Fibroblast of skin of abdomen (primary cell): ENCODE results near the gene PEX13.

Source experiments
- DNase-seq: peaks from one replicate; pipeline ENCODE4 v3.0.0-alpha.2; 2013

PEX13 gene

GRCh38 chr2:61074100-61074499, 56.6 kb downstream of the PEX13 start:
- DNase-seq: no peak

- DNase-seq: no peak
Observed at GRCh38 chr2:61085883-61086282, 68.4 kb downstream of the PEX13 start.

- DNase-seq: no peak
Observed at GRCh38 chr2:61089797-61090196, 72.3 kb downstream of the PEX13 start.

GRCh38 chr2:61090386-61090921, 72.9 kb downstream of the PEX13 start:
- peak; percentile 32 for DNase-seq

GRCh38 chr2:61091485-61091884, 74.0 kb downstream of the PEX13 start:
- DNase-seq: no peak

GRCh38 chr2:61096438-61096837, 78.9 kb downstream of the PEX13 start:
- DNase-seq: no peak

- DNase-seq: peak; percentile 42
Observed at GRCh38 chr2:61100801-61101200, 83.3 kb downstream of the PEX13 start.
